Activated CD8-positive, alpha-beta memory T cell treated with anti-CD3 and anti-CD28 coated beads, Interleukin-2, amount 50 U/mL, for 24 hours (primary cell): ENCODE data around the gene RAC2.
A peak's percentile ranks its signal among the peaks of the same experiment; 100 is the strongest.

Experiments used
- DNase-seq: peaks from one replicate; pipeline ENCODE4 v3.0.0-alpha.2; 2020; ENCODE audit errors: extremely low read depth

RAC2 gene

DNA sequence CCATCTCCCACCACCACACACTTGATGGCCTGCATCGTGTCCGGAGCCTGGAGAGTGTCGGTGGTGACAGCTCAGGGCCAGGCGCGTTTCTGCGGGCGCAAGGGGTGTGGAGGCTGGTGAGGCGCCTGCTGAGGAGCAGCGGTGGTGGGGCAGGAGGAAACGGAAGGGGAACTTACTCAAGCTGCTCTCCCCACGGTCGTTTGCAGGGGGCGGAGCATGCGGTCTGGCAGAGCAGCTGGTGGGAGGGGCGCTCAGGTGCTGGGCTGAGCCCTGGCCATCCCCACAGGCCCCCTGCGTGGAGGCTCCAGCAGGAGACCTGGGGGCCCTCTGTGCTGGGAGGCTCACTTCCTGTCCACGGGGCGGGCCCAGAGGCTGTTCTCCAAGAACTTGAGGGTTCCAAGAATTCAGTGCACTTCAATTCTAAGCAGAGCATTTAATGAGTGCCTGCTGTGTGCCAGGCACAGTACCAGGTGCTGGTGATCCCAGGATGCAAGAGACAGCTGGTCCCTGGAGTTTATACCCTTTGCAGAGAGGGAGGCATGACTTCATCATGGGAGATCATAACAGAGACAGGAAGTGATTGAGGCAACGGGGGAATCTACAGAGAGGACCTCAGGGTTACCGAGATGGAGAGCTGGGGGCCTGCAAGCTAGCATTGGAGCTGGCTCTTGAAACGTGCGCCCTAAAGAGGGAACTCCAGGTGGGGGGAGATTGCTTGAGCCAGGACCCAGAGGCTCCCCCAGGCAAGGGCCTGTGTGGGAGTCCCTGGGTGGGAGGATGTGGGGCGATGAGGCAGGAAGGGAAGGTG lies at the start of gene RAC2:
RAC2 (minus strand) TSS at position 156 of the 808 bp plus-strand sequence; CDS start at position 35, 121 bp downstream.
- peak; percentile 73 for DNase-seq

DNA sequence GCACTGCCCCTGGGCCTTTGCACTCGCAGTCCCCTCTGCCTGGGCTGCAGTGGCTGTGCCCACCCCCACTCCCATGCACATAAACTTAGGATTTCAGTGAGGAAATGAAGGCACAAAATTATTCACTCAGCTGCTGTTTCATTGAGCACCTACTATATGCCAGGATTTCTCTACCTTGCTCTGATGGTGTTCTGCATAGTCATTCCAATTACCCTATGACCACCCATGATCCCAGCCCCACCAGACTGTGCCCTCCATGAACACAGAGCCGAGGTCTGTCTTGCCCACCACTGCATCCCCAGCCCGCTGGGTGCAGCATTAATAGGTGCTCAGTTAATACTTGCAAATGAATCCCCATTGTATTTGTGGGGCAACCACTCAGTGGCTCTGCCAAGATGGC lies 49.1 kb upstream of the RAC2 start:
- no peak for DNase-seq

DNA sequence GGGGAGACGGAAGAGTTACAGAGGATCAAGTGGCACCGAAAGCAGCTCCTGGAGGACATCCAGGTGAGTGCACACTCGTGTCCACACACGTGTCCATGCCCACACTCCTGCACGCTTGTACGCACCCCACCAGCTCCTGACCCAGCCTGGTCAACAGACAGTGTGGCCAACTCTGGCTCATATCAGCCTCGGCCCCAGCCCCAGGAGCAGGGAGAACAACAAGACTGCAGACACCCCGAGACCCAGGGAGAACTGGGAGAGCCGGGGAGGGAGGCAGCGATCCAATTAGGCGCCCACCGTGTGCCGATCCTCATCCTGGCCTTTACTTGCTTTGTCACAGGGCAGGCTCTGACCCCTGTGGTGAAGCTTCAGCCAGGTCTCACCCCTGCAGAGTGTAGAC lies 48.6 kb upstream of the RAC2 start:
- DNase-seq, result no peak

DNA sequence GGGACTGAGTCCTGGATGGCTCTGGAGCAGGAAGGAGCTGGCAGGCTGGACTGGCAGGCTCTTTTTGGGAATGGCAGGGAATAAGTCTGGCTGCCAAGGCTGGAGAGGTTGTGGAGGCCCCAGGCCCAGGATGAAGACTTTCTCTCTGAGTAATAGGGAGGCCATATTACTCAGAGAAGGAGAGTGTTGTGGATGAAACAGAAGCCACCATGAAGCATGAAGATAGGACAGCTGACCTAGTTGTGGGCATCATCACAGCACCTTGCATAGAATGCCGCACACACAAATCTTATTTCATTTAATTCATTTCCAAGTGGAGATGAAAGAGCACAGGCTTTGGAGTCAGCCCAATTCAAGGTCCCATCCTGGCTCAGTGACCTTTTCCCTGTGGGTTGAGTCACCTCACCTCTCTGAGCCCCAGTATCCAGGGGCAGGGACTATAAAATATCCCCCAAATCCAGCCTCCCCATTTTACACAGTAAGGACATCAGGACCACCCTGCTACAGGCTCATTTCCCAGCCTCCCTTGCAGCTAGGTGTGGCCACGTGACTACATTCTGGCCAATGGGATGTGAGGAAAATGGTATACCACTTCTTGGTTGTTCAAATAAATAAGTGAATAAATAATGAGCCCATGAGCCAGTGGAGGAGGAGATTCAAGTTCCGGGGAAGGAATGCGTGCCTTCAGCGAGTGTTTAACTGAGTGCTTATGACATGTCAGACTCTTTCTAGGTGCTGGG lies 47.7 kb upstream of the RAC2 start:
- no peak for DNase-seq

DNA sequence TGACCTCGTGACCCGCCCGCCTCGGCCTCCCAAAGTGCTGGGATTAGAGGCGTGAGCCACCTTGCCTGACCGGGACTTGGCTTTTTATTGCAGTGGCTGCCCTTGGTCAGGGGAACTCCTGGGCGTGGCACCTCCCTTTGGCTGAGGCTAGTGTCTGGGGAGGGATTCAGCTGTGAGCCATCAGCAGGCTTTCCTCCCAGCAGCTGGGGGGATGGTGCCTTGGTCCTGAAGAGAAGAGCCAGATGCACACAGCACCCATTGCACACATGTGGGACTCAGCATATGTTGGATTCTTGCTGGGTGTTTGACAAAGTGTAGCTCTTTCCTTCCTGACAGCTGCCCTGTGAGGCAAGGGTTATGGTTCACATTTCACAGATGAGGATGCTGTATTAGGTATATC lies 46.7 kb upstream of the RAC2 start:
- DNase-seq, result no peak

DNA sequence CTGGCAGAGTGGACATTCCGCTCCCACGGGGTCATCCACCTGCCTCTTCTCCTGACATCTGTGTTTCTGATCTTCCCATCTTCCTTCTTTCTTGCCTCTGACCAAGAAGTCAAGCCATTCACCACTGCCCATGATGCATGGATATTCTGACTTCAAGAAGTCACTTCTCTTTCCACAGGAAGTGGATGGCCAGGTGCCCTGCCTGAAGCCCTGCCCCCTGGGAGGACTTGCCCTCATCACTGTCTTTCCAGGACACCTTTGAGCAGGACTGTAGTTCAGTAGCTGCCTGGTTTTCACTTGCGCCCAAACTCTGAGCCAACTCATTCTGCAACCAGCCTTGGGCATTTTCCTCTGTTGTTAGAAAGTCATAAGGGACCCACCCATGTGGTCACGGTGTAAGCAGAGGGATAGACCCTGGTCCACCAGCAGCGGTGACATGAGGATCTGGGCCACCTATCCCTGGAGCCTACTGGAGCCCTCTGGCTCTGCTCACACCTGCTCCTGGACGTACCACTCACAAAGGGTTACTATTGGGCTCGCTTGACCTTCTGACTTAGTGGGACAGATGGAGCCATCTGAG lies 45.2 kb upstream of the RAC2 start:
- DNase-seq, result no peak

DNA sequence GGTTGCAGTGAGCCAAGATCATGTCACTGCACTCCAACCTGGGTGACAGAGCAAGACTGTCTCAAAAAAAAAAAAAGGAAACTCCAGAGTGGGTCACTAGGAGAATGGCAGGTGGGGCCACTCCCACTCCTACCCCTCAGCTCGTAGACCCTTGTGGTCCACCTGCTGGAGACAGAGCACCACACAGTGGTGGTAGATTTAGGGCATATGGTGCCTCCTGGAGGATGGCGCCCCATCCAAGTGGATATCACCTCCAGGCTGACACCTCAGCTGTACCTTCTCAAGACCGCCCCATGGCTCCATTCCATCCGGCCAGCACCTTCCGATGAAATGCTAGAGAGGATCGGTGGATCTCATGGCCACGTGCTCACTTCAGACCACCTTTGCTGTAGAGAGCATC lies 44.5 kb upstream of the RAC2 start:
- DNase-seq, result no peak

DNA sequence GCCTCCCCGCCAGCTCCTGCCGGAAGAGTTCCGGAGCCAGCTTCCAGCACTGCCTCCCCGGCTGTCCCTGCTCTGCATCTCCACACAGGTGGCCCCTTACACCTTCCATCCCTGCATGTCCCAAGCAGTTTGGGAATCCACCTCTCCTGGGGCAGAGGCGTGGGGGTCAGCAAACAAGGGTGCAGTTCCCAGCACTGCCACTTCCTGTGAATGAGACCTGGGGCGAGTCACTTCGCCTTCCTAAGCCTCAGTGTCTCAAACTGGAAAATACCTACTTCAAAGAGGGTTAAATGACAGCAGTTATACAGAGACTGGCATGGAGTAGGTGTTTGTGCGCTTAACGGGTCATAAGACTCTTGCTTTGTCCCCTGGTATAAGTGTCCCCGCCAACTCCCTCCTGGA lies 43.5 kb upstream of the RAC2 start:
- no peak for DNase-seq

DNA sequence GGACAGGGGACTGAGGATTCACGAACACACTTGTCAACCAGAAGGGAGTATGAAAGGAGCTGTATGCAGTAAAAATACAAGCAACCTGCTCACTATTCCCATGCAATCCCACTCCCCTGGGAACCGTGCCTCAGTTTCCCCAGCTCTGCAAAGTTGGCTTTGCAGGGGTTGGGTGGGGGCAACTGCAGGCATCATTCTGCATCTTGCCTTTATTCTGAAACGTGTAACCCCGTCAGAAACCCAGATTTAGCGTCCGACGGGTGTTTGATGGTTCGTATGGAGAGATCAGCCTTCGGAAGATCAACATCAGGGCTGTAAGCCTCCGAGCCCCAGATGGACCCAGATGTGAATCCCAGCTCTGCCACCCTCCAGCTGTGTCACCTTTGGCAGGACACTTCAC lies 41.9 kb upstream of the RAC2 start:
- DNase-seq, result no peak

DNA sequence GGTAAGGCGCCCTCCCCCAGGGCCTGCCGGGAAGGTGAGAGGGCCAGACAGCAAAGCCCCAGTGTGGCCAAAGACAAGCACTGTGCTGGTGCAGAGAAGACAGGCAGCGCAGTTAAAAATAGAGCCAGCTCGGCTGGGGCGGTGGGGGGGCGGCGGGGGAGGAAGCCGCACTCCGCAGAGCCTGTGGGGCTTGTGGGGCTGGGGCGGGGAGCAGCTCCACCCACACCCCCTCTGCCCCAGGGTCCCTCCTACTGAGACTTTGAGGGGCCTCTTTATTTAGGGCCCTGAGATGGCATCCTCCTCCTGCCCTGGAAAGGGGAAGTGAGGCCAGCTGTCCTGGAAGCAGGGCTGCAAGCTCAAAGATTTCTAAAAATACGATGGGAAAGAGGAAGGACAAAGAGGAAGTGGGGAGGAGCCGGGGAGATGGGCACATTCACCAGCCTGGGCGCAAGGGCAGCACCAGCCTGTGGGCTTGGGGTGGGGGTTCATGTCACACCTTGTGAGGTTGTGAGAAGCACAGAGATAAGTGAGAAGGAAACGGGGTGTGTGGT lies 40.8 kb upstream of the RAC2 start:
- no peak for DNase-seq

DNA sequence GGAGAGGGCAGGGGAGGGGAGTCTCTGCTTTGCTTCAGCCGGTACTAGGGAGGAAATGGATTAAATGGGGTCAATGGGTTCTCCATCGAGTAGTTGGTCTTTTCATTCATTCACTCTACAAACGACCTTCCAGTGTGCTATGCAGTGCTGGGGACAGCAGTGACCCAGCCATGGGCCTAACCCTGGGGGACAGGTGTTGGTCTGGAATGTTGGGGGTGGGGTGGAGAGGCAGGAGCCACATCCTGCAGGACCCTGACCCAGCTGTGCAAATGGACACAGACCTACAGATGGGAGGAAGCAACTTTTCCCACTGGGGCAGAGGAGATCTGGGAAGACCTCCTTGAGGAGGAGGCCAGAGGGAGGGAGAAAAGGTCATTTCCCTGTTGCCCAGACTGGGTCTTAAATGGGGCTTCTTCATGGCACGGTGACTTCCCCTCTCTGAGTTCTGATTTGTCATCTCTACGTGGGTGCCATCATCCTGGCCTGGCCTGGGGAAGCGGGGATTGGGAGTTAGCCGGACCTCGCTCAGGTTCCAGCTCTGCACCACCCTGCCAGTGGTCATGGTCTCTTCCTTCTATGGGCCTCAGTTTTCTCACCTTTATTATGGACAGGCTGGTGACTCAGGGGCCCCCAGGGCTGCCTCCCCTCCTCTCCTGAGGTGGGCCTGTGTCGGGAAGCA lies 40.2 kb upstream of the RAC2 start:
- DNase-seq, result no peak

DNA sequence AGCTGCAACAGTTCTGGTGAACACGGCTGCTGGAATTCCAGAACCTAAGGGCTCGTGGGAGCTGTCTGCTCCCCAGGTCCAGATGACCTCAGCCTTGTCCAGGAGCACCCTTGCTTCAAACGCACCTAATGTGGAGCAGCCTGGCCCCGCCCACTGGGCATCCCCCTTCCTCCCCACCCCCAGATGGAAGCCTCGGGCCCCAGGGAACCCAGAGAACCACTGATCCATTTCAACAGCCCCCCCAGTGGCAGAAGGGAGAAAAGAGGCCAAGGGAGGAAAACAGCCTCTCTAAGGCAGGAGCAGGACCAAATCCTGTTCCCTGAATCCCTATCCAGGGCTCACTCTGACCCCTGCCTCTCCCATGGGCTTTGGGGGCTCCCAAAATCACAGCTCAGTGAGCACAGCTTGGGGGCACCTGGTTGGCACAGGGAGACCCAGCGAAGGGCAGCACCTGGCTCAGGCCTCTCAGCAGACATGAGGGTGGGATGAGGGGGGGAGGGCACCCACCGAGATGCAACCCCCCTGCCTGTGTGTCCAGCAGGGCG lies 39.4 kb upstream of the RAC2 start:
- DNase-seq, result no peak

DNA sequence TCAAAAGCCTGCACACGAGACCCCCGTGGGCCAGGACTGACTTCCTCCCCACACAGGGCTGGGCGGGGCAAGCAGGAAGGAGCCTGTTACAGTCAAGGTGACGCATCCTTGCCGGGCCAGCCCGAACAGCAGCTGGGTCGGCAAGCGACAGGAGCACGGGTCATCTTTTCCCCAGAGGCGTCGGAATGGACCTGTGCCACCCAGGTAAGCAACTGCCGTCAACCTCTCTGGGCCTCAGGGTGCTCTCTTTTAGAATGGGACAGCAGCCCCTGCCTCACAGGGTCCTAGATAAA lies 38.3 kb upstream of the RAC2 start, which contains the start of gene CYTH4:
CYTH4 (plus strand) TSS at position 124 of the 293 bp plus-strand sequence; CDS start at position 186, 62 bp downstream.
- DNase-seq, result peak; percentile 49

DNA sequence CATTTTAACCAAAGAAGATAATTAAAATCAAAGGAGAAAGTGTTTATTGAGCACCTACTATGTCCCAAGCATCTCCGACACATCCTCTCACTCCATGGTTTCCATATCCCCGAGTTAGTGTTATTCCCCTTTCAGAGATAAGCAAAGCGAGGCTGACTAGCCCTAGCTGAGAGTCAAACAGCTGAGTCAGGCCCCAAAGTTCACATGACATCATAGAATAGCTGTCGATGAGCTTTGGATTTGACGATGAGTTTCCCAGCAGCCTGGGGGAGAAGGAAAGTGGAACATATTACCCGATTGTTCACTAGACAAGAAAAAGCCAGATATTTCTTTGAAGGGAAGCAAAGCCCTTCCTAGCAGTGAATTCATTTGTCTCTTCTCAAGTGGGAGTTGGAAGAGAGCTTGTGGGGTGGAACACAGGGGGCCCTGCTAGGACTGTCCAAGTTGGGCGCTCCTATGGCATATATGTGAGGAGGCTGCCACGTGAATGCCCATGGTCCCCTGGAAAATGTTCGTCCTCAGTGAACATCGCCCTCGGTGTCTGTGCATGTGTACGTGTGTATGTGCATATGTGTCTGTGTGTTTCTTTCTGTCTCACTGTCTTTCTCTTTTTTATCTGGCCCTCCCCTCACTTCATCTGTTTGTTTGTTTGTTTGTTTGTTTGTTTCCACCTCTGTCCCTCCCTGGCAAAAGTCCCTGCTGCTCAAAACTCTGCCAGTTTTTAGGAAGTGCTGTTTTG lies 37.7 kb upstream of the RAC2 start:
- no peak for DNase-seq

DNA sequence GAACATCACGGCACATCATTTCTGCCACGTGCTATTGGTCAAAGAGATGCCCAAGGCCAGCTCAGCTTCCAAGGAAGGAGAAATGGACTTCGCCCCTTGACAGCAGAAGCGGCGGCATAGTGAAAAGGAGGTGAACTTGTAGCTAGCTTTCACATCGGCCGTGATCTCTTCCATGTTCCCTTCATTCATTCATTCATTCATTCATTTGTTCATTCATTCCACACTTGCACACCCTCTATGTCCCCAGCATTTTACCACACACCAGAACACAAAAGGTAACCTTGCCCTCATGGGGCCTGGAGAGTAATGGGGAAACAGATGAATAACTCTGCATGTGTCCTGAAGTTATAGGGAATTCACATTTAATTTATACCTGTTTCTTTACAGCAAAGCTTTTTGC lies 37.1 kb upstream of the RAC2 start:
- DNase-seq, result no peak

DNA sequence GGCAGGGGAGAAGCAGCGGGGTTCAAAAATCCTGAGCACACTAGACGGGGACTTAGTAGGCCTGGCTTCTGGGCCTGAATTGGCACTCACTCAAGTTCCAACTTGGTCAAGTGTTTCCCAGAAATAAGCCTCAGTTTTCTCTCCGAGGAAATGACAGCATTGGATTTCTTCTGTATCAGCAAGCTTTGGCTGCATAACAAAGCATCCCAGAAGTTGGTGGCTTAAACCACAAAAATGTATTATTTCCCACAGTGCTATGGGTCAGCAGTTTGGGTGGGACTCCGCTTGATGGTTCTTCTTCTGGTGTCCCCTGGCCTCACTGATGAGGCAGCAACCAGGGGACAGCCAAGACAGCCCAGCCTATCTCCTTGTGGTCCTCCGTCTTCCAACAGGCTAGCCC lies 36.6 kb upstream of the RAC2 start:
- DNase-seq, result no peak

DNA sequence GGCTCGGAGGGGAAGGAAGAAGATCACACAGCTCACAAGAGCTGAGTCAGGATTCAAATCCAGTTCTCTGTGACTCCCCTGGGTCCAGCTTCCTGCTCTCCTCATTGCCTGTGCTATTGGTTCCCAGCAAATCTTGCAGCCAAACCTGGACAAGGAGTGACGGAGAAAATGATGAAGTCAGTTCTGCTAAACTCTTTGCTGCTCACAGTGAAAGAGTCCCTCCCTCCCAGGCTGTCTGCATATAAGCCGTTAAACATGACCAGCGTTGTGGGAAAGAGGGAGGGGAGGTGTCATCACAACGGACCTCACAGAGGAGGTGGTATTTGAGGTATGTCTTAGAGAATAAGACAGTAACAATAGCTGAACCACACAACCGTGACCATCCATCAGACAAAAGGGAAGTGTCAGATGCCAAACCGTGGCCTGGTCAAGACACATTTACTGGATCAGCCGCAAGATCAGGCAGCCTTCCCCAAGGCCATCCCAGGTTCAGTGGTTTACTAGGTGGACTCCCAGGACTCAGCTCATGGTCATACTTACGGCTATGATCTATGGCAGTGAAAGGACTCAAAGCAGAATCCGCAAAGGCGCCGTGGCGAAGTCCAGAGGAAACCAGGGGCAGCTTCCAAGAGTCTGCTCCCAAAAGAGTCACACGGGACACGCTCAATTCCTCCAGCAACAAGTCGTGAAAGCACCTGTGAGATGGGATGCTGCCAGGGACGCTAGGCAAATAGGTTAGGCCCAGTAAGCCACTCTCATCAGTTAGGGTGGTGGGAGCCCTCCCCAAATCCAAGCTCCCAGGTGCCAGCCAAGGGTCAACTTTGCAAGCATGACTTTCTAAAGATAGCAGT lies 35.5 kb upstream of the RAC2 start:
- no peak for DNase-seq

DNA sequence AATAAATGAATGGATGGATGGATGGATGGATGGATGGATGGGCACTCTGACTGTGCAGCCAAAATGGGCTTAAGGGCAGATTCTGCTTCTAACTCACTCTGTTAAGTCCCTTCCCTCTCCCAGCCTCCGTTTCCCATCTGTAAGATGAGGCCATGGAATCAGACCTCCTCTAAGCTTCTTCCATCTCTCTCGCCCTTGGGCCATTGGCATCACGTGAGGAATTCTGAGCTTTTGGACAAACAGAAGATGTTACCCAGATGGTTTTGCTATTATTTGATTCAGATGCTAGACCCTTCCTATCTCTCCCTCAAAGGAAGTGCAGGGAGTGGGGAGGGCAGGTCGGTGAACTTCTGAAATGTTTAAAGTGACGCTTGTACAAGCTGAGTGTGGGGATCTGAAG lies 34.2 kb upstream of the RAC2 start:
- no peak for DNase-seq

DNA sequence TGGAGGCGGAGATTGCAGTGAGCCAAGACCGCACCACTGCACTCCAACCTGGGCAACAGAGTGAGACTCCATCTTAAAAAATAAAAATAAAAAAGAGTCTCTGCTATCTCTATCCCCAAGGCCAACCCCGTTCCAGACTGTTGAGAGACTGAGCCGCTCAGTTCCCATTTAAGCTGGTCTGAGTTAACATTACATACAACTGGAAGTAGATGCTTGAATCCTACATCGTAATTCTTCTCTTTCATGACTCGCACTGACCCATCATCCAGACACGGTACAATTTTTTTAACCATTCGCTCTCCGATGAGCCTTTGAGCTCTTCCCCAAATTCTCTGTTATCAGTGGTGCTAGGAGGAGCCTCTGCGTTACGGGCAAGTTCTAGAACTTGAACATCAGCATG lies 33.3 kb upstream of the RAC2 start:
- DNase-seq, result no peak

DNA sequence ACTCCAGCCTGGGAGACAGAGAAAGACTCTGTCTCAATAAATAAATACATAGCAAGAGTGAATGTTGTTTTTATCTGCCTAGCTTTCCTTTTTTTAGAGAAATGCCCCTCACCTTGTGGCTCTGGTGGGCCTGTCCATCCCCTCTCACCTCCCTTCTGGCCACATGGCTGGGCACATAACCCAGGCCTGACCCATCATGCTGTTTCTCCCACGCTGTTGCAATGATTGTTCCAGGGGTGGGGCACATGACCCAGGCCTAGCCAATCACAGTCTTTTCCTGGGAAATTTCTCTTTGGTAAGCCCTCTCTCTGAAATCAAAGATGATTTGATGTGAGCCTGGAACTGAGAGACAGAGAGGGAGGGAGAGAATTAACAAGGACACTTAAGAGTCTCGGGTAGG lies 32.7 kb upstream of the RAC2 start:
- no peak for DNase-seq
